TTC549 (cell line): ENCODE results near the gene THBS3.
"Not testable (repeated sequence)": the region's sequence is repeated elsewhere in the genome, so short reads cannot be mapped to it uniquely, and the experiment has no call there.

Experiments
- FAIRE-seq: peaks from 2 replicates; lab custom pipeline; 2012; peaks lifted over from hg19 to GRCh38; lab: Jason Lieb, UNC

THBS3 gene

GRCh38 chr1:155233502-155233901, 25.8 kb upstream of the THBS3 start:
- not testable (repeated sequence) for FAIRE-seq

GRCh38 chr1:155232001-155232978, 24.6 kb upstream of the THBS3 start:
- FAIRE-seq, result not testable (repeated sequence)

GRCh38 chr1:155231302-155231701, 23.6 kb upstream of the THBS3 start:
- FAIRE-seq, result not testable (repeated sequence)

- FAIRE-seq, result no peak
Measured at GRCh38 chr1:155228096-155228427, 20.4 kb upstream of the THBS3 start.

- FAIRE-seq, result peak; percentile 97
Measured at GRCh38 chr1:155227261-155228095, 19.8 kb upstream of the THBS3 start.

GRCh38 chr1:155226910-155227260, 19.2 kb upstream of the THBS3 start:
- no peak for FAIRE-seq

GRCh38 chr1:155226188-155226909, 18.7 kb upstream of the THBS3 start:
- no peak for FAIRE-seq

- not testable (repeated sequence) for FAIRE-seq
Measured at GRCh38 chr1:155225404-155225759, 17.7 kb upstream of the THBS3 start.

GRCh38 chr1:155223047-155223446, 15.3 kb upstream of the THBS3 start:
- FAIRE-seq, result no peak

GRCh38 chr1:155220211-155220965, 12.7 kb upstream of the THBS3 start:
- not testable (repeated sequence) for FAIRE-seq

- no peak for FAIRE-seq
Measured at GRCh38 chr1:155219592-155220031, 11.9 kb upstream of the THBS3 start.

- peak; percentile 86 for FAIRE-seq
Measured at GRCh38 chr1:155218854-155219591, 11.3 kb upstream of the THBS3 start.

GRCh38 chr1:155214702-155215101, 7.0 kb upstream of the THBS3 start:
- not testable (repeated sequence) for FAIRE-seq

GRCh38 chr1:155212051-155212440, 4.3 kb upstream of the THBS3 start:
- not testable (repeated sequence) for FAIRE-seq

GRCh38 chr1:155211381-155212050, 3.8 kb upstream of the THBS3 start:
- FAIRE-seq, result not testable (repeated sequence)

GRCh38 chr1:155210314-155211104, 2.8 kb upstream of the THBS3 start:
- no peak for FAIRE-seq

- FAIRE-seq, result no peak
Measured at GRCh38 chr1:155209312-155209721, 1.6 kb upstream of the THBS3 start.

GRCh38 chr1:155208541-155209311, 1.0 kb upstream of the THBS3 start, which contains the start of gene MTX1:
Gene MTX1 (plus strand): TSS chr1:155208695. CDS start chr1:155208805, 110 bp downstream.
- no peak for FAIRE-seq
